ENCODE results near the gene CTIF.

The CTIF gene

DNA sequence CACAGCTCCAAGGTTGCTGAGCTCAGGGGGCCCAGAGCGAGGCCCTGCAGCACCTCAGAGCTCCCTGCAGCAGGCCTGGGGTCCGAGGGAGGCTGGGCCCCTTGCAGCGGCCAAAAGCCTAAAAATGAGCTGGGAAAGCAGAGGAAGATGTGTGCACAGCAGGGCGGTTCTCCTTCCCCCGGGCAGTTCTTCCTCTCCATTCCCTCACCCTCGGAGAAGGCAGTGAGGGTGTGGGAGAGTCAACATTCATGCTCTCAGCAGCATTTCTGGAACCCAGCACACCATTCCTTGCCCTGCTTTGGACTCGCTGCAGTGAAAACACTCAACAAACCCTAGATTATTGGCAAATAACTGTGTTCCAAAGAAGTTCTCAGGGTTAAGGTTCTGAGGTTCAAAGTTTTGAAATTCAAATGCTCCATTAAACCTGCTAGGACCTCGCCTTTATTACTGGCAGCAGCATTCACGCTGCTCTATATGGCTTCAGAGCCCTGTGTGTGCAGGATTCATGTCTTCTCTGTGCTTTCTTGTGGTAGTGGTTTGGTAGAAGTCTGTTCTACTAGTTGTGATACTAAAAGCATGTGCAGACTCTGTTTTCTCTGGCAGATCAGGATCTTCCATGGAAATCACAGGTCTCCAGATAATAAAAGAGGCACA is 79.1 kb downstream of the CTIF start:
- in situ Hi-C loops (cut with MboI; ENCODE audit: low sequenced_read_pairs), result no loop called here

DNA sequence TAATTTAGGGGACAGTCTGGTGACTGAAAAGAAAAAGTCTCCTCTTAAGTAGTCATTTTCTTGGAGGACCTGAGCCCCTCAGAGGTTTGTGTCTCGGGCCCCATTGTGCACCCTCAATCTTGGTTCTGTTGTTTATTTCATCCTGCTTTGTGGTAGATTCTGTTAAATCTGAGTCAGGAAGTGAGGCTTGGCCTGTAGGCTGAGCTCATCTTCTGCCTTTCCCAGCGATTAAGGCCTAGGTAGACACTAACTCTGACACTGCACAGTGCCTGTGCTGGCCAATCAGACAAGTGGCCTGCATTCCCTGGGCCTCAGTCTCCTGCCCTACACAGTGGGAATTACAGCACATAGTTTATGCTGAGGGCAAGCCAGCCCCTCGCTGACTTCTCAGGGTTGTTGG is 80.2 kb downstream of the CTIF start:
- in situ Hi-C loops (cut with MboI; ENCODE audit: low sequenced_read_pairs), result no loop called here

DNA sequence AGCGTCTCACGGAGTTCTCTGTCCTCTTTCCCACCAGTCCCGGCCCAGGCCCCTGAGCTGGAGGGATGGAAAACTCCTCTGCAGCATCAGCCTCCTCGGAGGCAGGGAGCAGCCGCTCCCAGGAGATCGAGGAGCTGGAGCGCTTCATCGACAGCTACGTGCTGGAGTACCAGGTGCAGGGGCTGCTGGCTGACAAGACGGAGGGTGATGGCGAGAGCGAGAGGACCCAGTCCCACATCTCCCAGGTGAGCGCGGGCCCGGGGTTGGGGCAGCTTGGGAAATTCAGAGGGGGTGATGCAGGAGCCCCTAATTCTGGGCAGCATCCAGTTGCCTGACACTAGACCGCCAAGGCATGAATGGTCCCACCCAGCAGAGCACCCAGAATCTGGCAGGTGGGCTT is 80.7 kb downstream of the CTIF start:
- in situ Hi-C loops (cut with MboI; ENCODE audit: low sequenced_read_pairs), result no loop called here

DNA sequence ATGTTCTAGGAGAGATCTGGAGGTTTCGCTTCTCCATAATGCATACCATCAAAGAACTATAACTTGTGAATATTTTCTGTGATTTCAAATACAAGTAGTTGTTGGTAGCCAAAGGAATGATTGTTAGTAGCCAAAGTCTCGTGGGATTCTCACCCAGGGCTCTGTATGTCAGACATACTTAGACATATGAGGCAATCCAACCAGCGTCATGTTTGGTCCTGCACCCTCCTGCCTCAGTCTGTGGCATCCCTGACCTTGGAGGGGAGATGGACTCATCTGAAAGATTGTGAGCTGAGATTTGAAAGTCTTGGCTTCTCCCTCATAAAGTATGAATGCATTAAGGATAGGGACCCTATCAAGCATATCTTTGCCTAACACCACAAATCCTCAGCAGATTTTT is 81.2 kb downstream of the CTIF start:
- in situ Hi-C loops (cut with MboI; ENCODE audit: low sequenced_read_pairs), result no loop called here

DNA sequence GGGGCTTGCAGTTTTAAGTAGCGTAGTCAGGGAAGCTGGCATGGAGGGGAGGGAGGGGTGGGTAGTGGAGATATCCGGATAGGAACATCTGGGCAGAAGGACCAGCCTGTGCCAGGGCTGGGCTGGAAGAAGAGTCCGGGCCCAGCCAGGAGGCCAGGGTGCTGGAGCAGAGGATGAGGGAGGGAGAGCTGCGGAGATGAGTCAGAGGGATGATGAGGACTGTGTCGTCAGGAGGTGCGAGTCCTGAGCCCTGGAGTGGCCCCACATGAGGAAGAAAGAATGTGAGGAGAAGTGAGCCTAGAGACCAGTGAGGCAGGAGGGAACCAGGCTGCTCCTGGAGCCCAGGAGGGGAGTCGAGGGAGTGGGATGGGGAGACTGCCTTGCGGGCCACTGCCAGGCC is 82.4 kb downstream of the CTIF start:
- in situ Hi-C loops (cut with MboI; ENCODE audit: low sequenced_read_pairs), result no loop called here

DNA sequence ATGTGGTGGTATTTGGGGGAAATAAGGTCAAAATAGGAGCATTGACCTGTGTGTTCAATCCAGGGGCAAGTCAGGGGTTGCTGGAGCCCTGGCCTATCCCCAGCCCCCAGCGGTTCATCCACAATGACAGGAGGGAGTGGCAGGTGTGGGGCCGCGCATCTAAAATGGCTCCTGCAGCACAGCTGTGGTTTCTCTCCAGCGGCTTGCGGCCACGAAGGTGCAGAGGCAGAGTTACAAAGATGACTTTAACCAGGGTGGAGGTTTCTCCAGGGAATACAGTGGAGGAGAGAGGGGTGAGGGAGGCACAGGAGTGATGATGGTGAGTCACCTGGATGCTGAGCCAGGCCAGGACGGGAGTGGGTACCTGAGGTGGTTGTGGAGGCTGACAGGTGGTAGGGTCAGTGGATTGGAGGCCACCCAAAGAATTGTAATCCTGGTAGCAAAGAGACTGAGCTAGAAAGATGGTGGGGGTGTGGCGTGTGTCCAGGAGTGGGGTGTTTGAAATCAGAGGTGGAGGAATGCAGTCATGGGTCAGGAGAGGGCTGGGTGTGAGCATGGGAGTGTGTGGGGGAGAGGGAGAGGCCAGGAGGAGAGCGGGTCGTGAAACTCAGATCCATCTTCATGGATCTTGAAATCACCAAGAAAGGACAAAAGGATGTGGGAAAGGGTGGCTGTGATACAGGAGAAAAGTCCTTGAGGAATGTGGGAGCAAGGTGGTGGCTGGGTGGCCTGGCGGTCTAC is 83.2 kb downstream of the CTIF start:
- in situ Hi-C loops (cut with MboI; ENCODE audit: low sequenced_read_pairs), result no loop called here

DNA sequence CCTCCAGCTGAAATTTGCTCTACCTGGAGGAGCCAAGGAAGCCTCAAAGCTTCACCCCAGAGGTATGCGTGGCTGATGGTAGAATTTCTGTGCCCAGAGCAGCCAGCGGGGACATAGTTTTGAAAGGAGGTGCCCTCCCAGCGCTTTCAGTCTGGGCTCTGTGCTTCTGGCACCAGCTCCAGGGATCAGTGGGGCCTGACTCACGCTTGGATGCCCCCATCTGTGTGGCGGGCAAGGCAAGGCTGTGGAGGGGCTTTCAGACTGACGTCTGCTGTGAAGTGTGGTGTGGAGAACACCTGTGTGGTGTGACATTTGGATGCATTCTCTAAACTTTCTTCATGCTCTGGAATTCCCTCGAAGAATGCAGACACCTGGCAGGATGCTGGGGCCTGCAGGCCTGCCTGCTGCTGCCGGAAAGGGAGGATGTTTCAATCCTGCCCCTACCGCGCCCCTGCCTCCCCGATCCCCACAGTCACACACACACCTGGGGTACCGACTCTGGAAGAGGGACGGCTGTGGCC is 84.1 kb downstream of the CTIF start:
- in situ Hi-C loops (cut with MboI; ENCODE audit: low sequenced_read_pairs), result no loop called here

DNA sequence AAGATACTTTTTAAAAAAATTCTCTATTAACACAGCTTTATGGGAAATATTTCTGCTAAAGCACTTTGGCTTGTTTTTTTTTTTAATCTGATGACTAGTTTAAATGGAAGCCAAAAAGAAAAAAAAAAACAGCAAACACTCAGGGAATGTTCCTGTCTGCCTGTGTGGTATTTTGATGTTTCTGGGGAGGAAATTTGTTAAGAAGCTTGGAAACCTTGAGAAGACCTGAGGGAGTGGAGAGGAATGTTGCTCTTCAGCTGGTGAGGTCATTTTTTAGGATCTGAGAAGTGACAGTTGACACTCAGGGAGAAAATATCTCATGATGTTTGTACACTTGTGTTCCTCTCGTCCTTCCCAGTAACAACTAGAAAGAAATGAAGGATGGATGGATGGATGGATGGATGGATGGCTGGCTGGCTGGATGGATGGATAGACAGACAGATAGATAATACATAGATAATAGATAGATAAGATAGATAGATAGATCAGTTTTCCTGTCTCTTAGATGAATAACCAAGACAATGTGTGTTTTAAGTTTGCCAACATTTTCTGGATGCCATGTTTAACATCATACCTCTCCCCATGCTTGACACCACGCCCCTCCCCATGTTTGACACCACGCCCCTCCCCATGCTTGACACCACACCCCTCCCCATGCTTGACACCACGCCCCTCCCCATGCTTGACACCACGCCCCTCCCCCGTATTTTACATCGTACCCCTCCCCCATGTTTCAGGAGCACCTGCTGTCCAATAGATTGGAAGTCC is 84.8 kb downstream of the CTIF start:
- in situ Hi-C loops (cut with MboI; ENCODE audit: low sequenced_read_pairs), result no loop called here

DNA sequence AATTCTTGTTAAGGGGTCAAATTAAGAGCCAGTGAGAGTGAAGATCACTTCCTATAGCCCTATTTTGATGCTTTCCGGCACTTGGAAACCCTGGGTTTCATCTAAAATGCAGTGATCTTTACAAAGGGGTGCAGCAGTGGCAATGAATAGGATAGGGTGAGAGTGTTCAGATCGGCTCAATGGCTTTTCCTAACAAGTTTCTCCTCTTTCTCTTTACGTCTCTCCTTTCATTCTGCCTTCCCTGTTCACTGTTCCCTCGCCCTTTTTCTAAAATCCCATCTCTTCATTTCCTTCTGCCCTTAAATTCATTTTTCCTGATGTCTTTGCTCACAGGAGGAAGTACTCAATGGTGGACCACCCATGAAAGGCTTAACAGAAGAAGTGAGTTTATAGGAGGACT is 86.0 kb downstream of the CTIF start:
- in situ Hi-C loops (cut with MboI; ENCODE audit: low sequenced_read_pairs), result no loop called here

DNA sequence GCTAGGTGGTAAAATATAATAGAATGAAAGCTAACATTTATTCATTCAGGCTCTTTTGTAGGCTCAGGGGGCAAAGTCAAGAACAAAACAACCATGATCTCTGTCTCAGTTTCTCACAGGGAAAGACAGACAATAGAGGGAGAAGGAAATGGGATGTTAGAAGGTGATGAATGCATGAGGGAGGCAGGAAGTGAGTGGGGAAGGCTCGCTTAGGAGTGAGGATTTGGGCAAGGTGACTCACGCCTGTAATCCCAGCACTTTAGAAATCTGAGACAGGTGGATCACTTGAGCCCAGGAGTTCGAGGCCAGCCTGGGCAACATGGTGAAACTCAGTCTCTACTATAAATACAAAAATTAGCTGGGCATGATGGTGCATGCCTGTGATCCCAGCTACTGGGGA is 88.4 kb downstream of the CTIF start:
- in situ Hi-C loops (cut with MboI; ENCODE audit: low sequenced_read_pairs), result no loop called here

DNA sequence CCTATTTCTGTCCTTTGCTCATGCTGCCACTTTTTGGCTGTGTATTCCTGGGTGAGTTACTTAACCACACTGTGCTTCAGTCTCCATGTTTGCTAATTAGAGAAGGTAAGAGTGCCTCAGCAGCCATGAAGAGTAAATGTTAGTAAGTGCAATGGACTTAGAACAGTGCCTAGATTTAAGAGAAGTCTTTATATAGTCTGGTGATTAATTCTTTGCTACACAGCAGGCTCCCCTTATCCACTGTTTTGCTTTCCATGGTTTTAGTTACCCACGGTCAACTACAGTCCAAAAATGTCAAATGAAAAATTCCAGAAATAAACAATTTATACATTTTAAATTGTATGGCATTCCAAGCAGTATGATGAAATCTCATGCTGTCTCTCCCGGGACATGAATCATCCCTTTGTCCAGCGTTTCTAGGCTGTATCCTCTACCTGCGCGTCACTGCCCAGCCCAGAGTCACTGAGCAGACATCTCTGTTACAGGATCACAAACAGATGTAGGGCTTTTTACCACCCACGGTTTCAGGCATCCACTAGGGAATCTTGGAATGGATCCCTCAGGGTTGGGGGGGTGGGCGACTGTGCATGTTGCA is 91.0 kb downstream of the CTIF start:
- in situ Hi-C loops (cut with MboI; ENCODE audit: low sequenced_read_pairs), result no loop called here

DNA sequence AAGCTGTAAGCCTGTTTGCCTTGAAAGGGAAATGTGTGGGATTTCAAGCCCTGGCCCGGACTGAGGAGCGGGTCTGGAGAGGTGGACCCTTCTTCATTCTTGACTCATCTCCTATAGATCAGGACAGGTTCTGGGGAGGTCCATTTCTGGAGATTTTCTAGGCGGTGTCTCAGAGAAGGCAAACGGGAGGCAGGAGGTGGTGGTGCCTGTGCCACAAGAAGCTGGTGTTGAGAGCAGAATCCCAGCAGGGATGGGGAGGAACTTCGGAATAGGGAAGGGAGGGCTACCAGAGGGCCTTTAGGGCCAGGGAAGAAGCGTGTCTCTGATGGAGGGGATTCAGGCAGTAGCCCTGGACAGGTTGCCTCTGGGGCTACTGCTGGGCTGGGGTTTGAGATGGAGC is 93.0 kb downstream of the CTIF start:
- in situ Hi-C loops (cut with MboI; ENCODE audit: low sequenced_read_pairs), result no loop called here

DNA sequence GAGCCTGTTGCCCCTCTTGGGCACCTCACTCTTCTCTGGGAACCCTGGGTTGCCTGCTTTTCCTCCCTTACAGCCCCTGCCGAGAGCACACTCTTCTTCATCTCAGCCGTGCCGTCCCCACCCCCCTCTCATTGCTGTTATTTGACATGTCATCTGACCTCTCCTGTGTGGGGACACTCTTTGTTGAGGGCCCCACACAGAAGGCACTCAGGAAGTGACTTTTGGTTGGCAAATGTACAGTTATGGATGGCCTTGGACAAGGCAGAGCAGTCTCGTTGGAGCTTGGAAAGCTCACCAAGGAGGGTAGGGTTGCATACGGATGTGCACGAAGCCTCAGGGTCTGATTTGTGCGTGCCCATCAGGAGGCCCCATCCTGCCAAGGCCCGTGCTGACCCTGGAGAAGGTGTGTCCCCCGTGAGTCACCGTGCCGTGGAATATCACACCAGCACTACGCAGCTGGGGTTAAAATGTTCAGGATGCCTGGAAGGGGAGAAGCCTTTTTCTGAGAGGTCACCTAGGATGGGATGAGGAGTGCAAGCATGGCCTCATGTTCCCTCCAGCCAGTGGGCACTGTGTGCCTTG is 93.9 kb downstream of the CTIF start:
- in situ Hi-C loops (cut with MboI; ENCODE audit: low sequenced_read_pairs), result no loop called here

DNA sequence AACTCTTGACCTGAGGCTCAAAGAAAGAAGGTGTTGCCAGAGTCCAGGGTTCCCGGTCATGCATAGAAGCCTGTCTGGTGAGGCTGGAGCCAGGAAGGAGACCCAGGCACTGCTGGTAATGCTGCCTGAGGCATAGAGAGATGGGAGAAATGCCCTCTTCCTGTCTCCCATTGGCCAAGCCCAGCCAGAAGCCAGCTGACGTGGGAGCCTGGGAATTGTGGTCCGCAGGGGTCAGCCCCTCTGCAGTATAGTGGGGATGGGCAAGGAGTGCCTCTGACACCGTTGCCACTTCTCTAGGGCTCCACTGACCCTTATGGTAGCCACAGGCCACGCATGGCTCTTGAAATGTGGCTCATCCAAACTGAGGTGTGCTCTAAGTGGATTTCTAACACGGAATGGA is 95.7 kb downstream of the CTIF start:
- in situ Hi-C loops (cut with MboI; ENCODE audit: low sequenced_read_pairs), result no loop called here

DNA sequence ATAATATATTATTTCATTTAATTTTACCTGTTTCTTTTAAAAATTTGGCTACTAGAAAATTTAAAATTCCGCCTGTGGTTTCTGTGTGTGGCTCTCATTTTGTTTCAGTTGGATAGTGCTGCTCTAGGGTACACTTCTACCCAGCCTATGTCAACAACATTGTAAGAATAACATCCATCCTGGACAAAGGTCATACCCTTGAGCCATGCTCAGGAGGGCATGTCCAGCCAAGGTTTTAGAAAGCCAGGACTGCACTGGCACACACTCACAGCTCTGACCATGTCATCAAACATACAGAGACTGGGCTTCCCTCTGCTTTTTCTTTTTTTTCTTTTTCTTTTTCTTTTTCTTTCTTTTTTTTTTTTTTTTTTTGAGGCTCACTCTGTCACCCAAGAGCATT is 96.1 kb downstream of the CTIF start:
- in situ Hi-C loops (cut with MboI; ENCODE audit: low sequenced_read_pairs), result no loop called here

DNA sequence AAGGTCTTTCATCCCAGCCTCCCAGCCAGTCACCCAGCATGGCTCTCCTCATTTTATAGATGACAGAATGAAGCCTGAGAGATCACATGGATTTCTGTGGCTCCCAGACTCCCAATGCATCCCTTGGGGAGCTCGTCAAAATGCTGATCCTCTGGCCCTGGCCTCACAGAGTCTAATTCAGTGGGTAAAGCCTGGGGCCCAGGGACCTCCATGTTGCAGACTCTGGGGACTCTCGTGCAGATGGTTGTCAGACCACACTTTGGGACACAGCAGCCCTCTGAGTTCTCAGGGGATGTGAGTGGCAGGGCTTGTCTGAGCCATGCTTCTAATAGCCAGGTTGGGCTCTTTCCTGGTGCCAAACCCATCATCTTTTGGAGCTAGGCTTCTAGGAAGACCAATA is 97.0 kb downstream of the CTIF start:
- in situ Hi-C loops (cut with MboI; ENCODE audit: low sequenced_read_pairs), result no loop called here

DNA sequence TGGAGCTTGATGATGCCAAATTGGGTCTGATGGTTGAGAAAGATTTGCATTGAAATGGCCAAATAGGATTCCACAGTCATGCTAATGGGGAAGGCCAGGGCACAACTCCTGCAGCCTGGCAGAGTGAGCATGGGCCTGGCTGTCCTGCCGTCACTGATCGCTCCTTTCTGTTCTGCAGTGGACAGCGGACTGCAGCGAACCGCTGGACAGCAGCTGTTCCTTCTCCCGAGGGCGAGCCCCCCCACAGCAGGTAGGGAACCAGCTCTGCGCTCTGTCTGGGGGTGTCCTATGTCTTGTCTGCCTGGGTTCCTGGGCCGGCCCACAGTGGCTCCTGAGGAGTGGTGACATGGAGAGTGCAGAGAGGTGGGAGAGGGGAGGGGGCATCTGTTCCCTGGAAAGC is 97.6 kb downstream of the CTIF start:
- in situ Hi-C loops (cut with MboI; ENCODE audit: low sequenced_read_pairs), result no loop called here

DNA sequence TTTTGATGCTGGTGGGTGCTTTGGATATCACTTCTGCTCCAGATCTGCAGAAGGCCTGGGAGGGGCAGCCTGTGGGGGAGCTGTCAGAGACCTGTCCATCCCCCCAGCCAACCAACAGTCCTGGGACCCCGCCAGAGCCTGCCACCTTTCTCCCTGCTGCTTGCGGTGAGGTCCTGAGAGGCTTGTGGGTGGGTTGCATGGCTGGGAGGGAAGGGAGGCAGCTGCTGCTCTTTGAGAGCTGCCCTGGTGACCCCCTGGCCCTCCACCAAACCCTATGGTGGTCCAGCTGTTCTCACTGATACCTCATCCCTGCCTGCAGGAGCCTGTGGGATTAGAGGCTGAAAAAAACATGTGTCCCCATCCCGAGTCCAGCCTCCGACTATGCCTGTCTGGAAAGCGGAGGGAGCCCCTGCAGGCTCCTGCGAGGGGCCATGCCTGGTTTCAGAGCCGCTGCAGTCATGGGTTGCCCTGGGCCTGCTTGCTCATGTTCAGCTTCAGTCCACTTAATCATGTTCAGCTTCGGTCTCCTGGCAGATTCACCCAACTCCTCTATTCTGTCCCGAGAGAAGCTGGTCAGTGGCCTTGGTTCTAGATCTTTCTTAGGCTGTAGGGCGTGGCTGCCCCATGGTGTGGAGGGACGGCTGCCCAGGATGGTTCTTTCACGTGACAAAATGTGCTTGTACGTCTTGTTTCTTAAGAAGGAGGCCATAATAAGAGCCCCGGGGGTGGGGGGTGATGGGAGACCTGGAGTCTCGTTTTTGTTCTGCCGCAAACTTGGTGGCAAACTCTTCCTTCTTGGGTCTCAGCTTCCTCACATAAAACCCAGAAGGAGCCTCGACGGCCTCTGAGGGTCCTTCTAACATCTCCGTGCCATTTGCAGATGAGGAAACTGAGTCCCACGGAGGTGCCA is 98.5 kb downstream of the CTIF start:
- in situ Hi-C loops (cut with MboI; ENCODE audit: low sequenced_read_pairs), result no loop called here

DNA sequence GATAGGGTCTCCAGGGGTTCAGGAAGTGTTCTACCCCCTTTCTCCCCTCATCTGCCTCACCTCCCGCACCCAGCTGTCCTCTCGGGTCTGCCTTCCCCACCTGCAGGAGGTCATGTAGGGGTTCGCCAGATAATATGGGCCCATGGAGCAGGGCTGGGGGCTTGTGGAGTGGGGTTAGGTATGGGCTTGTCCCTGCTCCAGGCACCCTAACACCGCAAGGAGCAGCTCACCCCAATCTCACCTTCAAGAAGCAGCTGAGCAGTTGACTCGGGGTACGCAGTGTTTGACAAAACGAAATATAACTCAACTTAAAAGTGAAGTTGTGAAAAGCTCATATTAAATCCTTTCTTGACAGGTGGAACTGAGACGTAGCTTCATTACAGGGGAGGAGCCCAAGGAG is 99.6 kb downstream of the CTIF start:
- in situ Hi-C loops (cut with MboI; ENCODE audit: low sequenced_read_pairs), result no loop called here
